ENCODE results near the gene ABL1. TPM values are rescaled to one million over a fixed set of nuclear protein-coding genes. Genes with fewer than 3 reads are reported as not detected.

The ABL1 gene
- polyA plus RNA-seq, 1 donor from 2014 or later, result 18.5 TPM

DNA sequence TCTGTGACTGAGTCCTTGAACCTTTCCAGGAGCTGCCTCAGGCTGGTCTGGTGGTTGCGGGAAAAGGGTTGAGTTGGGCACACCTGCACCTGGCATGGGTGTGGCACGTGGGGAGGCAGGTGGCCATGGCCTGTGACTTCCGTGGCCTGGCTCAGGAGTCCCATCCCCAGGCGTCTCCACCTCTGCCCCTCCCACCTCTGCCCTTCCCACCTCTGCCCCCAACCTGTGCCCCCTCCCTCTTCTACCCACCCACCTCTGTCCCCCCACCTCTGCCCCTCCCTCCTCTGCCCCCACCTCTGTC, 63.4 kb downstream of the ABL1 start:
- Histone ChIP-seq H3K36me3 (ENCODE audit: insufficient read depth, low read length) (no peaks in the 10 kb centered on the region), H3K79me2 (replicated peaks; ENCODE audit: insufficient read depth, low read length) (no peaks in the 10 kb centered on the region), H3F3A (ENCODE audit: insufficient read depth, low read length, poor library complexity, severe bottlenecking) (peaks cover 2% of the 10 kb centered on the region), H3K27me3 (ENCODE audit: insufficient read depth, low read depth, low read length) (no peaks in the 10 kb centered on the region), H2AFZ (ENCODE audit: low read depth, low read length) (no peak overlapping the region), H3K9ac (ENCODE audit: low read length) (no peak overlapping the region), H3K27ac (ENCODE audit: low read length) (no peak overlapping the region), H3K4me2 (ENCODE audit: low read length) (no peak overlapping the region), H3K4me3 (ENCODE audit: low read length) (no peak overlapping the region), H3K9me3 (ENCODE audit: low read length) (no peaks in the 10 kb centered on the region), H4K20me1 (ENCODE audit: insufficient read depth) (no peaks in the 10 kb centered on the region), H3K9me2 (ENCODE audit: insufficient read depth, low read length) (no peaks in the 10 kb centered on the region)
- TF ChIP-seq, protein P1, sequence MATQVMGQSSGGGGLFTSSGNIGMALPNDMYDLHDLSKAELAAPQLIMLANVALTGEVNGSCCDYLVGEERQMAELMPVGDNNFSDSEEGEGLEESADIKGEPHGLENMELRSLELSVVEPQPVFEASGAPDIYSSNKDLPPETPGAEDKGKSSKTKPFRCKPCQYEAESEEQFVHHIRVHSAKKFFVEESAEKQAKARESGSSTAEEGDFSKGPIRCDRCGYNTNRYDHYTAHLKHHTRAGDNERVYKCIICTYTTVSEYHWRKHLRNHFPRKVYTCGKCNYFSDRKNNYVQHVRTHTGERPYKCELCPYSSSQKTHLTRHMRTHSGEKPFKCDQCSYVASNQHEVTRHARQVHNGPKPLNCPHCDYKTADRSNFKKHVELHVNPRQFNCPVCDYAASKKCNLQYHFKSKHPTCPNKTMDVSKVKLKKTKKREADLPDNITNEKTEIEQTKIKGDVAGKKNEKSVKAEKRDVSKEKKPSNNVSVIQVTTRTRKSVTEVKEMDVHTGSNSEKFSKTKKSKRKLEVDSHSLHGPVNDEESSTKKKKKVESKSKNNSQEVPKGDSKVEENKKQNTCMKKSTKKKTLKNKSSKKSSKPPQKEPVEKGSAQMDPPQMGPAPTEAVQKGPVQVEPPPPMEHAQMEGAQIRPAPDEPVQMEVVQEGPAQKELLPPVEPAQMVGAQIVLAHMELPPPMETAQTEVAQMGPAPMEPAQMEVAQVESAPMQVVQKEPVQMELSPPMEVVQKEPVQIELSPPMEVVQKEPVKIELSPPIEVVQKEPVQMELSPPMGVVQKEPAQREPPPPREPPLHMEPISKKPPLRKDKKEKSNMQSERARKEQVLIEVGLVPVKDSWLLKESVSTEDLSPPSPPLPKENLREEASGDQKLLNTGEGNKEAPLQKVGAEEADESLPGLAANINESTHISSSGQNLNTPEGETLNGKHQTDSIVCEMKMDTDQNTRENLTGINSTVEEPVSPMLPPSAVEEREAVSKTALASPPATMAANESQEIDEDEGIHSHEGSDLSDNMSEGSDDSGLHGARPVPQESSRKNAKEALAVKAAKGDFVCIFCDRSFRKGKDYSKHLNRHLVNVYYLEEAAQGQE (IDR thresholded peaks at IDR 0.05; ENCODE audit: borderline replicate concordance), result no peak
- TF ChIP-seq RAD21 (conservative IDR thresholded peaks at IDR 0.05) (no peak), TAF1 (IDR thresholded peaks at IDR 0.05; ENCODE audit: low read depth) (no peak), SMC3 (conservative IDR thresholded peaks at IDR 0.05; ENCODE audit: poor library complexity) (no peak), EP300 (conservative IDR thresholded peaks at IDR 0.05; ENCODE audit: poor library complexity, severe bottlenecking) (no peak), MXI1 (conservative IDR thresholded peaks at IDR 0.05; ENCODE audit: poor library complexity, severe bottlenecking) (no peak), EZH2 (IDR thresholded peaks at IDR 0.05; ENCODE audit: borderline replicate concordance, insufficient read depth, low read length, poor library complexity, severe bottlenecking) (no peak), POLR2AphosphoS5 (IDR thresholded peaks at IDR 0.05) (no peak)
- TF ChIP-seq, protein P2, sequence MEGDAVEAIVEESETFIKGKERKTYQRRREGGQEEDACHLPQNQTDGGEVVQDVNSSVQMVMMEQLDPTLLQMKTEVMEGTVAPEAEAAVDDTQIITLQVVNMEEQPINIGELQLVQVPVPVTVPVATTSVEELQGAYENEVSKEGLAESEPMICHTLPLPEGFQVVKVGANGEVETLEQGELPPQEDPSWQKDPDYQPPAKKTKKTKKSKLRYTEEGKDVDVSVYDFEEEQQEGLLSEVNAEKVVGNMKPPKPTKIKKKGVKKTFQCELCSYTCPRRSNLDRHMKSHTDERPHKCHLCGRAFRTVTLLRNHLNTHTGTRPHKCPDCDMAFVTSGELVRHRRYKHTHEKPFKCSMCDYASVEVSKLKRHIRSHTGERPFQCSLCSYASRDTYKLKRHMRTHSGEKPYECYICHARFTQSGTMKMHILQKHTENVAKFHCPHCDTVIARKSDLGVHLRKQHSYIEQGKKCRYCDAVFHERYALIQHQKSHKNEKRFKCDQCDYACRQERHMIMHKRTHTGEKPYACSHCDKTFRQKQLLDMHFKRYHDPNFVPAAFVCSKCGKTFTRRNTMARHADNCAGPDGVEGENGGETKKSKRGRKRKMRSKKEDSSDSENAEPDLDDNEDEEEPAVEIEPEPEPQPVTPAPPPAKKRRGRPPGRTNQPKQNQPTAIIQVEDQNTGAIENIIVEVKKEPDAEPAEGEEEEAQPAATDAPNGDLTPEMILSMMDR (IDR thresholded peaks at IDR 0.05; ENCODE audit: poor library complexity, severe bottlenecking), result no peak

DNA sequence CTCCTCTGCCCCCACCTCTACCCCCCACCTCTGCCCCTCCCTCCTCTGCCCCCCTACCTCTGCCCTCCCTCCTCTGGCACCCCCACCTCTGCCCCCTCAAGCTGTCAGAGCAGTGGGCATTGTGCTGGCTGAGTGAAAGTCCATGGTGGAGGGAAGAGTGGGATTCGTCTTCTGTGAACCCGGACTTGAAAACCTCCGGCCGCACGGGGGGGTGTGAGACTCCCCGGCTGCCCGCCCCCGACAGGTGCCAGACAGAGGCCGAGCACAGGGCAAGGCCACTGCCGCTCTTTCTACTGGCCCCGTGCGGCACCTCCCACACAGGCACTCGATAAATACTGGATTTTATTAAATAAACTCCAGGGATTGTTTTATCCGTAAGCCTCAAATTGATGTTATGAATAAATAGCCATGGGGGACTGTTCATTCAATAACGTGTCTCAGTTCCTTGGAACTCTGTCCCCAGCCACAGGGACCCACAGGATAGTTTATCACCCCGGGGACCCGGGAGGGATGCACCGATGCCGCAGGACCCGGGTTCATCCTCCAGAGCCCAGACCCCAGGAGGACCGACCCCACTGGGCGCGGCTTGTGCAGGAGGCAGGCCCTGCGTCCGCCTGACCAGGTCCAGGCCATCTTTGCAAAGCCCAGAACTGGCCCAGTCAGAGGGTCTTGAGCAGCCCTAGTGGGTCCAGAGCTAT, 64.1 kb downstream of the ABL1 start:
- Histone ChIP-seq H3K4me2 (ENCODE audit: low read length) (no peak overlapping the region), H3K9me3 (ENCODE audit: low read length) (no peaks in the 10 kb centered on the region), H3K9ac (ENCODE audit: low read length) (no peak overlapping the region), H3K36me3 (ENCODE audit: insufficient read depth, low read length) (no peaks in the 10 kb centered on the region), H3K4me3 (ENCODE audit: low read length) (no peak overlapping the region), H2AFZ (ENCODE audit: low read depth, low read length) (no peak overlapping the region), H4K20me1 (ENCODE audit: insufficient read depth) (no peaks in the 10 kb centered on the region), H3K79me2 (replicated peaks; ENCODE audit: insufficient read depth, low read length) (no peaks in the 10 kb centered on the region), H3F3A (ENCODE audit: insufficient read depth, low read length, poor library complexity, severe bottlenecking) (no peaks in the 10 kb centered on the region), H3K27ac (ENCODE audit: low read length) (no peak overlapping the region), H3K27me3 (ENCODE audit: insufficient read depth, low read depth, low read length) (no peaks in the 10 kb centered on the region), H3K9me2 (ENCODE audit: insufficient read depth, low read length) (no peaks in the 10 kb centered on the region)
- TF ChIP-seq MXI1 (conservative IDR thresholded peaks at IDR 0.05; ENCODE audit: poor library complexity, severe bottlenecking) (no peak), TAF1 (IDR thresholded peaks at IDR 0.05; ENCODE audit: low read depth) (no peak), EZH2 (IDR thresholded peaks at IDR 0.05; ENCODE audit: borderline replicate concordance, insufficient read depth, low read length, poor library complexity, severe bottlenecking) (no peak), SMC3 (conservative IDR thresholded peaks at IDR 0.05; ENCODE audit: poor library complexity) (no peak), EP300 (conservative IDR thresholded peaks at IDR 0.05; ENCODE audit: poor library complexity, severe bottlenecking) (no peak), POLR2AphosphoS5 (IDR thresholded peaks at IDR 0.05) (no peak), RAD21 (conservative IDR thresholded peaks at IDR 0.05) (no peak)
- TF ChIP-seq, protein P1 (IDR thresholded peaks at IDR 0.05; ENCODE audit: borderline replicate concordance), result no peak
- TF ChIP-seq, protein P2 (IDR thresholded peaks at IDR 0.05; ENCODE audit: poor library complexity, severe bottlenecking), result no peak

Measured in neural cell (in vitro differentiated cells).